IMR-90 (cell line): ENCODE measurements around the gene IRF6. TPM values are rescaled to one million over a fixed set of nuclear protein-coding genes. Genes with fewer than 3 reads are reported as not detected.

Experiments used
- ATAC-seq: fragments of 200-7000 bp; cut with Tn5 transposase; 2 replicates; pipeline ENCODE4 v1.9.1; 2020; ENCODE audit warnings: low read depth, mild to moderate bottlenecking, moderate library complexity
- BruUV-seq: library from RNA; stranded (reverse); fragments of 400-500 nt; replicated peaks from 2 replicates; lab custom pipeline; 2021; lab: Mats Ljungman, UMichigan
- CTCF ChIA-PET: fragments of 300-600 bp; formaldehyde crosslinking; extraction: SDS; loops from one replicate; lab custom pipeline; 2021; ENCODE audit warnings: antibody characterized with exemption; lab: Yijun Ruan, JAX
- POLR2A ChIA-PET: fragments of 300-600 bp; sonication (Branson Sonifier 250); formaldehyde crosslinking; loops from one replicate; lab custom pipeline; 2022; ENCODE audit warnings: antibody characterized with exemption; ENCODE audit not compliant: unreplicated experiment; lab: Charles Lee
- DNase-seq: peaks from one replicate; pipeline ENCODE4 v3.0.0; 2013
- H2AFZ ChIP-seq: replicated peaks from 2 replicates; pipeline ENCODE3; 2013; ENCODE audit warnings: low read length, mild to moderate bottlenecking; ENCODE audit not compliant: poor library complexity
- H2AK5ac ChIP-seq: 2 replicates; pipeline ENCODE4 v1.6.1; 2013; ENCODE audit warnings: low read depth, low read length, inconsistent platforms
- H2AK9ac ChIP-seq: replicated peaks from 2 replicates; pipeline ENCODE3; 2013; ENCODE audit warnings: mild to moderate bottlenecking, low read depth, low read length, moderate library complexity; ENCODE audit not compliant: poor library complexity
- H2BK120ac ChIP-seq: 2 replicates; pipeline ENCODE4 v1.6.1; 2013; ENCODE audit warnings: low read depth, low read length, inconsistent platforms
- H2BK15ac ChIP-seq: 3 replicates; pipeline ENCODE4 v1.6.1; 2013; ENCODE audit warnings: low read depth, low read length, inconsistent platforms
- H2BK20ac ChIP-seq: 2 replicates; pipeline ENCODE4 v1.6.1; 2013; ENCODE audit warnings: low read depth, mild to moderate bottlenecking, inconsistent platforms, low read length, moderate library complexity
- H2BK5ac ChIP-seq: 2 replicates; pipeline ENCODE4 v1.6.1; 2013; ENCODE audit warnings: mild to moderate bottlenecking, low read depth, low read length, inconsistent platforms; ENCODE audit not compliant: poor library complexity, severe bottlenecking
- H3K14ac ChIP-seq: replicated peaks from 2 replicates; pipeline ENCODE4 v1.6.1; 2013; ENCODE audit warnings: low read depth, low read length, inconsistent platforms
- H3K18ac ChIP-seq: 2 replicates; pipeline ENCODE4 v1.6.1; 2013; ENCODE audit warnings: low read depth, low read length, control low read depth
- H3K23ac ChIP-seq: 2 replicates; pipeline ENCODE4 v1.6.1; 2013; ENCODE audit warnings: low read depth, low read length, inconsistent platforms
- H3K27ac ChIP-seq: 2 replicates; pipeline ENCODE4 v1.5.1; 2013; ENCODE audit warnings: mild to moderate bottlenecking, control low read depth, low read length; ENCODE audit not compliant: insufficient read depth
- H3K27me3 ChIP-seq: 2 replicates; pipeline ENCODE4 v1.6.1; 2013; ENCODE audit warnings: low read length; ENCODE audit not compliant: control insufficient read depth, insufficient read depth
- H3K36me3 ChIP-seq: 2 replicates; pipeline ENCODE4 v1.6.1; 2013; ENCODE audit warnings: low read length, mixed read lengths; ENCODE audit not compliant: control insufficient read depth, insufficient read depth
- H3K4ac ChIP-seq: 2 replicates; pipeline ENCODE4 v1.6.1; 2013; ENCODE audit warnings: low read depth, low read length, inconsistent platforms
- H3K4me1 ChIP-seq: 2 replicates; pipeline ENCODE4 v1.6.1; 2013; ENCODE audit warnings: low read length, mixed read lengths; ENCODE audit not compliant: control insufficient read depth, insufficient read depth
- H3K4me2 ChIP-seq: 2 replicates; pipeline ENCODE4 v1.6.1; 2013; ENCODE audit warnings: low read depth, mild to moderate bottlenecking, control low read depth, low read length, moderate library complexity
- H3K4me3 ChIP-seq: 2 replicates; pipeline ENCODE4 v1.5.1; 2013; ENCODE audit warnings: low read depth, mild to moderate bottlenecking, control low read depth, low read length, moderate library complexity; ENCODE audit not compliant: insufficient read depth
- H3K56ac ChIP-seq: 2 replicates; pipeline ENCODE4 v1.6.1; 2013; ENCODE audit warnings: low read length, inconsistent platforms; ENCODE audit not compliant: insufficient read depth; ENCODE audit errors: extremely low read depth
- H3K79me1 ChIP-seq, 2 experiments: 2 replicates each; pipeline ENCODE4 v1.6.1; 2013; ENCODE audit warnings: low read length in 2 of 2, inconsistent platforms in 1 of 2, low read depth in 1 of 2
- H3K9ac ChIP-seq: 2 replicates; pipeline ENCODE4 v1.6.1; 2013; ENCODE audit warnings: low read depth, low read length, control low read depth
- H3K9me1 ChIP-seq: 2 replicates; pipeline ENCODE4 v1.6.1; 2013; ENCODE audit warnings: low read length, inconsistent platforms; ENCODE audit not compliant: insufficient read depth
- H3K9me3 ChIP-seq: 2 replicates; pipeline ENCODE4 v1.6.1; 2013; ENCODE audit warnings: low read length; ENCODE audit not compliant: control insufficient read depth, insufficient read depth
- H4K20me1 ChIP-seq: 2 replicates; pipeline ENCODE4 v1.6.1; 2013; ENCODE audit warnings: low read length, inconsistent platforms; ENCODE audit not compliant: insufficient read depth
- H4K5ac ChIP-seq: 2 replicates; pipeline ENCODE4 v1.6.1; 2013; ENCODE audit warnings: mild to moderate bottlenecking, low read depth, low read length, control low read depth
- H4K8ac ChIP-seq, 2 experiments: 2 replicates each; pipeline ENCODE4 v1.6.1; 2013; ENCODE audit warnings: low read depth in 2 of 2, low read length in 2 of 2, control low read depth in 1 of 2, inconsistent platforms in 1 of 2
- H4K91ac ChIP-seq: 2 replicates; pipeline ENCODE4 v1.6.1; 2013; ENCODE audit warnings: low read depth, low read length, inconsistent platforms; ENCODE audit not compliant: insufficient read depth
- CEBPB ChIP-seq: IDR thresholded peaks from 2 replicates; pipeline ENCODE4 v1.6.1; 2012; ENCODE audit warnings: low read depth, low read length, improper control_type of control experiment
- CHD1 ChIP-seq: IDR thresholded peaks from 2 replicates; pipeline ENCODE4 v1.6.1; 2012; ENCODE audit warnings: low read depth, low read length, improper control_type of control experiment
- FOS ChIP-seq: fragments of 150-350 bp; IDR thresholded peaks from 2 replicates; pipeline ENCODE4 v1.6.1; 2016; ENCODE audit warnings: low read depth, low read length
- MAFK ChIP-seq: IDR thresholded peaks from 2 replicates; pipeline ENCODE4 v1.6.1; 2012; ENCODE audit warnings: low read depth, low read length, improper control_type of control experiment
- MXI1 ChIP-seq: IDR thresholded peaks from 2 replicates; pipeline ENCODE4 v1.6.1; 2012; ENCODE audit warnings: low read depth, mild to moderate bottlenecking, low read length, moderate library complexity, borderline replicate concordance
- NFE2L2 ChIP-seq: fragments of 150-350 bp; IDR thresholded peaks from 2 replicates; pipeline ENCODE4 v1.6.1; 2016; ENCODE audit warnings: low read depth, mild to moderate bottlenecking, low read length
- RCOR1 ChIP-seq: IDR thresholded peaks from 2 replicates; pipeline ENCODE4 v1.6.1; 2012; ENCODE audit warnings: mild to moderate bottlenecking, low read length, improper control_type of control experiment; ENCODE audit not compliant: insufficient replicate concordance
- RFX5 ChIP-seq: IDR thresholded peaks from 2 replicates; pipeline ENCODE4 v1.8.0; 2012; ENCODE audit warnings: low read depth, mild to moderate bottlenecking, low read length, moderate library complexity
- SMC3 ChIP-seq: fragments of 150-350 bp; IDR thresholded peaks from 2 replicates; pipeline ENCODE4 v1.6.1; 2016; ENCODE audit warnings: low read depth, mild to moderate bottlenecking, antibody characterized with exemption, low read length, moderate library complexity
- WGBS, 2 experiments: methylation state at CpG; one replicate each; pipeline versions ENCODE4 v1.1.5 to v1.1.7; 2013; ENCODE audit warnings: missing lambda C conversion rate in 2 of 2; ENCODE audit not compliant: insufficient read length in 1 of 2; ENCODE audit errors: extremely low coverage in 2 of 2; 5-methylcytosine and 5-hydroxymethylcytosine counted together
- dilution Hi-C: fragments of 300-500 bp; cut with HindIII; formaldehyde crosslinking; loops from one replicate; pipeline ENCODE4 v1.14.3; 2018; ENCODE audit warnings: low sequenced_read_pairs; ENCODE audit not compliant: unreplicated experiment
- in situ Hi-C: fragments of 300-500 bp; cut with MboI; formaldehyde crosslinking; loops from 3 replicates; pipeline ENCODE4 v1.14.3; 2019; ENCODE audit warnings: low sequenced_read_pairs, inconsistent platforms, mixed read lengths
- intact Hi-C: fragments of 100-400 bp; cut with micrococcal nuclease; formaldehyde crosslinking; loops from 2 replicates; pipeline ENCODE4 v1.10.0; 2022
- polyA plus RNA-seq, 3 experiments: library from polyadenylated mRNA; depleted of rRNA; stranded (reverse); fragments of >200 nt; gene quantifications; 2 replicates each; pipeline ENCODE4 v1.2.3, GENCODE V29; 2012; ENCODE audit warnings: low replicate concordance in 1 of 3
- total RNA-seq: library from RNA; depleted of rRNA; stranded (reverse); fragments of >200 nt; gene quantifications from 2 replicates; pipeline ENCODE4 v1.2.3, GENCODE V29; 2012
- TF ChIP-seq, protein P1 (sequence below): fragments of 150-350 bp; IDR thresholded peaks from 2 replicates; pipeline ENCODE4 v1.6.1; 2017; ENCODE audit warnings: mild to moderate bottlenecking, antibody characterized with exemption, low read length, low read depth

IRF6 gene
- total and polyA plus RNA-seq, 2 of the 4 experiments (the other 2 are of a cell fraction): 1.2 to 2.9 TPM

DNA sequence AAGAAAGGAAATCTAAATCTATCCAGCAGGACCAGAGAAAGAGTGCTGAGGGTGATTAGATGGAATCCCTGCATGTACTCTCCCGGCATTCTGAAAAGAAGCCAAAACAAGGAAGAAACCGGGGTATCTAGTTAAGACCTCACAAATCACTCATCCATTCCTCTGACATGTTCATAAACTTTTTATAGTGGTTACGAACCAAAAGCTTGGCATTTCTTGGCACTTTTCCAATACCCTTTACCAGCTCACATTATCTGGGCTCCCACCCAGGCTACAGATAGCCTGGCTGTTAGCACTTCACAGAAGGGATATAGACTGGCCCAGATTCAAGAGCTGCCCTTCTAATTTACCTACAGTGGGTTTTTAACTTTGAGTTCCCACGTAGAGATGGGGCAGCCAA, 19.8 kb downstream of the IRF6 start:
- Histone ChIP-seq H3K9ac (no peak overlapping the region), H2BK20ac (no peak overlapping the region), H3K27ac (no peak overlapping the region), H2AFZ (no peak overlapping the region), H2AK9ac (no peak overlapping the region), H2BK15ac (no peak overlapping the region), H4K91ac (no peak overlapping the region), H3K4ac (no peak overlapping the region), H3K56ac (no peak overlapping the region), H3K9me3 (no peaks in the 10 kb centered on the region), H3K23ac (no peak overlapping the region), H3K14ac (no peak overlapping the region), H3K4me3 (no peak overlapping the region), H2BK5ac (no peak overlapping the region), H3K4me2 (no peak overlapping the region), H3K79me1 (peaks cover 7 to 20% of the 10 kb centered on the region in 2 experiments; a peak in 3 of 4 replicates), H3K36me3 (no peaks in the 10 kb centered on the region), H4K8ac (no peak overlapping the region), H3K9me1 (peaks cover 11% of the 10 kb centered on the region; the same call in 1 of the 2 replicates), H2AK5ac (no peak overlapping the region), H3K4me1 (no peaks in the 10 kb centered on the region; the same call in 1 of the 2 replicates), H4K5ac (no peak overlapping the region), H2BK120ac (no peak overlapping the region), H3K27me3 (no peaks in the 10 kb centered on the region), H4K20me1 (no peaks in the 10 kb centered on the region), H3K18ac (no peak overlapping the region)
- in situ Hi-C loops (no loop called here), dilution Hi-C loops (no loop called here), intact Hi-C loops (no loop called here)
- TF ChIP-seq MXI1: no peak
- TF ChIP-seq, protein P1, sequence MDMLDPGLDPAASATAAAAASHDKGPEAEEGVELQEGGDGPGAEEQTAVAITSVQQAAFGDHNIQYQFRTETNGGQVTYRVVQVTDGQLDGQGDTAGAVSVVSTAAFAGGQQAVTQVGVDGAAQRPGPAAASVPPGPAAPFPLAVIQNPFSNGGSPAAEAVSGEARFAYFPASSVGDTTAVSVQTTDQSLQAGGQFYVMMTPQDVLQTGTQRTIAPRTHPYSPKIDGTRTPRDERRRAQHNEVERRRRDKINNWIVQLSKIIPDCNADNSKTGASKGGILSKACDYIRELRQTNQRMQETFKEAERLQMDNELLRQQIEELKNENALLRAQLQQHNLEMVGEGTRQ: no peak
- TF ChIP-seq CHD1: no peak
- no peak for TF ChIP-seq RCOR1
- TF ChIP-seq CEBPB: no peak
- no peak for TF ChIP-seq RFX5
- no peak for TF ChIP-seq SMC3
- no peak for TF ChIP-seq MAFK
- TF ChIP-seq FOS: no peak
- TF ChIP-seq NFE2L2: no peak
- ATAC-seq (no peak), DNase-seq (no peak)
- POLR2A ChIA-PET: no interaction called here
- no TSS peak for BruUV-seq
- no CpG with 5 or more reads among the region's 4 CpGs for WGBS, 2 experiments
- CTCF ChIA-PET: no interaction called here
